GM18873 (cell line): ENCODE measurements around the gene SESN1.
"Not testable (repeated sequence)": the region's sequence is repeated elsewhere in the genome, so short reads cannot be mapped to it uniquely, and the experiment has no call there.

Source experiments
- ATAC-seq: cut with Tn5 transposase; IDR thresholded peaks from one replicate; pipeline ENCODE4 v1.9.1; 2021; ENCODE audit warnings: mild to moderate bottlenecking, moderate library complexity, moderate number of reproducible peaks; ENCODE audit not compliant: unreplicated experiment, low FRiP score

SESN1 gene

GRCh38 chr6:109095036-109095834 is 589 bp upstream of the SESN1 start, which contains the start of gene CEP57L1:
TSS of gene CEP57L1 (plus strand) at chr6:109095507. CDS start at chr6:109145222, 49,715 bp downstream.
- peak; percentile 60 for ATAC-seq

DNA sequence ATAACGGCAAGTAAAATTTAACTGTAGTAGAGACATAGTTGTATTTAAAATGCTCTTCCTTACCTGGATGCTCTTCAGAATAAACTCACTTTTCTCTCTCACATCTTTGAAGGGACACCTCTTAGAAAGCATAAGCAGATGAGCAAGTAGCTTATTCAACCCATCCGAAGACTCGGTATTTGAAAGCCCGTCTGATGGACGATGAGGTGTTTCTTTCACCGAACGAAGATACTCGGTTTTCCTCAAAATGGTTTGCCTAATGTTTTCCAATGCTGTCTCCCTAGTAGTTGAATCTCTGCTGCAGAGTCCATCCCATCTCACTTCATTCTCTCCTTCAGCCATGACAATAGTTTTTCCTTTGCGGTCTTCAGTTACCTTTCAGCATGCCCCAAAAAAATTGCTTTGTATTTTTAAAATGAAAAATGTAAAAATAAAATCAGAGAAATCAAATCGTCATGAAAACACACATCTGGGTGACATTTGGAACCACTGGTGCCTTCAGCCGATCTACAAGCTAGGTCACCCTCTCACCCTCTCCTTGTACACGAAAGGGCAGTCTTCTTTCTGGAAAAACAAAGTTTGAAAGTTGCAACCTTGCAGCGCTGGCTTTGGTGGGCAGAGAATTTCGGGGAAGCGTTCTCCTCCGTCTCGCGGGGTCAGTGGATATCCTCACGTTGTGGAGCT is 772 bp downstream of the SESN1 start:
- ATAC-seq: no peak

DNA sequence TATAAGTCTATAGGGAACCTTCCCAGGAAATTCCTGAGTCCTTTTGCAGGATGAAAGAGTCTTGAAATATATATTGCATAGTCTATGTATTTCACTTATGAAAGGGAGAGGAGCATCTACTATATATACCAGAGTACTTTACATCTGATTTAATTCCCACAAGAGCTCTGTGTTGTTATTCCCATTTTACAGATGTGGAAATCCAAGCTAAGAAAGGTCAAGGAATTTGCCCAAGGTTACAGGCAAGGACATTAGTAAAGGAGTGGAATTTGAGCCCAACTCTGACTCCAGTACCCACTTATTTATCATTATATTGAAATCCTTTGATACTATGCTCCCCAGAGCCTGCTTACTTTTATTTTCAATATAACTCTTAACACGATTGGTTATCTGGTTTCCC is 2.6 kb downstream of the SESN1 start:
- no peak for ATAC-seq

- no peak for ATAC-seq
Measured at GRCh38 chr6:109091314-109092024, 3.2 kb downstream of the SESN1 start.

GRCh38 chr6:109088995-109089394 is 5.7 kb downstream of the SESN1 start:
- ATAC-seq: no peak

GRCh38 chr6:109087661-109088264 is 6.9 kb downstream of the SESN1 start:
- no peak for ATAC-seq

- ATAC-seq: not testable (repeated sequence)
Measured at GRCh38 chr6:109084146-109084545, 10.5 kb downstream of the SESN1 start.

- ATAC-seq: no peak
Measured at GRCh38 chr6:109083657-109084056, 11.0 kb downstream of the SESN1 start.

DNA sequence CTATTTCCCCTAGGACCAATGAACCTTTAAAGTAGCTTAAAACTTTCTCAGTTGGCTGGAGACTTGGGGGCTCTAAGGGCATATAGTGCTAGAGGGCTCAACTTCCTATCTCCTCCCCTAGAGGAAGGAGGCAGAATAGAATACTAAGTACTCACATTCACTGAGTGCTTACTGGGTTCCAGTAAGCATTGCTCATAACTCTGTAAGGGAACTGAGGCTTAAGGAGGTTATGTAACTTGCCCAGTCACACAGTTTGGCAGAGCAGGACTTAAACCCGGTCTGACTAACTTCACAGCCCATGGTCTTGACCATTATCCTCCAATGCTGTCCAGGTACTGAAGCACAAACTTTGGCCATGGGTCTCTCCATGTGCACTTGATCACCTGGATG is 12.5 kb downstream of the SESN1 start:
- no peak for ATAC-seq

DNA sequence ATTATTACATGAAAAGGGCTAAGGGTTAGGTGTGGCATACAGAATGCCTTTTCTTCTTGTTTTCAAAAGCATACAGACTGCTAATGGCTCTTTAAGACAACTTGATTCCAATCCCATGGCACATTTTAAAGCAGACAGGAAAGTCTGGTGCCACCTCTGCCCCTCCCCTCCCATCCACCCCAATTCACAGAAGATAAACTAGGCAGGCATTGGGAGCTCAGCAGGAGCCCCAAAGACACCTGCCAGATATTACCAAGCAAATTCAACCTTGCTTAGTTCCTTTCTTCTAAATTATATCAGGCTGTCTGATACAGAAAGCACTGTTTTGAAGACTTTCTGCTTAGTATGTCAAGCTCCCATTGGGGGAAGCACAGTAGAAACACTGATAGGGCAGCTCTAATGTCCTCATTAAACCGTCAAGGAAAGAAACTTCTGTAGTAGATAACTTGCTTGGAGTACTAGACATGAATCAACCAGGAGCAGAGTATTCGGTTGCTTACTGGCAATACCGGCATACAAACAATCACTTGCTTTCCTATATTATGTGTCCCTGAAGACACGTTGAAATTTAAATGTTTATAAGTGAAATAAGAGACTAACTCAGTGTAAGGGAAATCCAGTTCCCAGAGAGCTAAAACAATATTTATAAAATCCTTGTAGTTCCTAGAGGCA is 13.0 kb downstream of the SESN1 start:
- no peak for ATAC-seq

DNA sequence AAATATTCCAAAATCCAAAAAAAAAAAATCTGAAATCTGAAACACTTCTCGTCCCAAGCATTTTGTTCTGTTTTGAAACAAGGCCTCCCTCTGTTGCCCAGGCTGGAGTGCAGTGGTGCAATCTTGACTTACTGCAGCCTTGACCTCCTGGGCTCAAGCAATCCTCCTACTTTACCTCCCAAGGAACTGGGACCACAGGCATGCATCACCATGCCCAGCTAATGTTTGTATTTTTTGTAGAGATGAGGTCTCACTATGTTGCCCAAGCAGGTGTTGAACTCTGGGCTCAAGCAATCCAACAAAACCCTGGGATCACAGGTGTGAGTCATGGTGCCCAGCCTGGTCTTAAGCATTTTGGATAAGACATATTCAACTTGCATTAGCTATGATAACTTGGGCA is 13.6 kb downstream of the SESN1 start:
- no peak for ATAC-seq

GRCh38 chr6:109079981-109080380 is 14.7 kb downstream of the SESN1 start:
- no peak for ATAC-seq

- no peak for ATAC-seq
Measured at GRCh38 chr6:109076377-109076776, 18.3 kb downstream of the SESN1 start.

DNA sequence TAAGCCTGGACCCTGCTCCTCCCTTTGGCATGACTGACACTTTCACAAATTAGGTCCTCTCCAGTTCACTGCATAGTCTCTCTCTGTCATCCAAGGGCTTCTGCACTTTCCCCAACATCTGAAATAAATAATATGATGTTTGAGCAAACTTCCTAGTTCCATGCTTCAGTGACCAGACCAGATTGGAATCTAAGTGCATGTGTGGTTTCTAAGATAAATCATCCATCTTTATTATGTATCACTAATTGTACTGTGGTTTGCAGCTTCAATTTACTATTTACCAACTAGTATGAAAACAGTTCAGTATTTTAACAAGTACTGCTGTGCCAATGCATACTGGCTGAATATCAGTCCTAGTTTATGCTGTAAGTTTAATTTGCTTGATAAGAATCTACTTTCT is 18.7 kb downstream of the SESN1 start:
- ATAC-seq: no peak

- ATAC-seq: no peak
Measured at GRCh38 chr6:109074133-109074415, 20.6 kb downstream of the SESN1 start.

- ATAC-seq: no peak
Measured at GRCh38 chr6:109073344-109074132, 21.1 kb downstream of the SESN1 start.

DNA sequence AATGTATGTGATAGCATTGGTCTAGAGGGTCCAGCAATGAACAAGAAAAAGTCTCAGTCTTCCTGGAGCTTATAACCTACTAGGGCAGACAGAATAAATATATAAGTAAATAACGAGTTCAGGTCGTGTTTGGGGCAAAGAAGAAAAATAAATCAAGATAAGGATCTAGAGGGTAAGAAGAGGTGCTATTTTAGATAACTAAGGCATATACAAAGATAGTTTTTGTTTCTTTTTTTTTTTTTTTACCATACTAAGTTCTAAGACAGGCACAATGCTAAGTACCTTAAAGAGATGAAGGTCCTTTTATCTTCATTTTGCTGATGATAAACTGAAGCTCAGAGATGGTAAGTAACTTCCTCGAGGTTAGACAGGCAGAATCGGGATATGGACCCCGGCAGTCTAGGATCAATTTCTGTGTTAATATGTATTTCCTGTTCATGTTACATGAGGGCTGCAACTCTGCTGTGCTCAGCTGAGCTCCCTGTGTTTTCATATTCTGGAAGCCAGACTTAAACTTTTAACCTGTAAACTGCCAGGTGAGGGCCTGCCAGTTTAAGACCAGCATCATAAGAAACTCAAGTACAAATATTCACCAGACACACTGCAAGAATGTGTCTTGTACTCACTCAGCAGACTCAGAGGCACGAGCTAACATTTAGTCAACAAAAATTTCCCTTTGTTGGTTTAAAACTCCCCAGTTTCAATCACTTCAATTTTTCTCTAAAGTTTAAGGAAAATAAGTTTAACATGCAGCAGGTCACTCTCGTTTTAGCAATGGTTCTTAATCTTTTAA is 23.3 kb downstream of the SESN1 start:
- no peak for ATAC-seq

DNA sequence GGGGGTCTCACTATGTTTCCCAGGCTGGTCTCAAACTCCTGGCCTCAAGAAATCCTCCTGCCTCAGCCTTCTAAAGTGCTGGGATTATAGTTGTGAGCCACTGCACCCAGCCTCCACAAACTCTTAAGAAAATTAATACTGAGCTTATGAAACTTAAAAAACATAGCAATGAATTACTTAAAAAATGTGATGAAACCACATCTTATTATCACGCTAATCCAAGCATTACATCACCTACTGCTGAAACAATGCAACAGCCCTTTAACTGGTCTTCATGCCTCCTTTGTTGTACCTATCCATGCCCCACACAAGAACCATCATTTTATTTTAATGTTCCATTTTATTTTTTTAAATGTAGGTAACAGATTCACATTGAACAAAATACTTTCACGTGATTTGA is 24.9 kb downstream of the SESN1 start:
- ATAC-seq: no peak

DNA sequence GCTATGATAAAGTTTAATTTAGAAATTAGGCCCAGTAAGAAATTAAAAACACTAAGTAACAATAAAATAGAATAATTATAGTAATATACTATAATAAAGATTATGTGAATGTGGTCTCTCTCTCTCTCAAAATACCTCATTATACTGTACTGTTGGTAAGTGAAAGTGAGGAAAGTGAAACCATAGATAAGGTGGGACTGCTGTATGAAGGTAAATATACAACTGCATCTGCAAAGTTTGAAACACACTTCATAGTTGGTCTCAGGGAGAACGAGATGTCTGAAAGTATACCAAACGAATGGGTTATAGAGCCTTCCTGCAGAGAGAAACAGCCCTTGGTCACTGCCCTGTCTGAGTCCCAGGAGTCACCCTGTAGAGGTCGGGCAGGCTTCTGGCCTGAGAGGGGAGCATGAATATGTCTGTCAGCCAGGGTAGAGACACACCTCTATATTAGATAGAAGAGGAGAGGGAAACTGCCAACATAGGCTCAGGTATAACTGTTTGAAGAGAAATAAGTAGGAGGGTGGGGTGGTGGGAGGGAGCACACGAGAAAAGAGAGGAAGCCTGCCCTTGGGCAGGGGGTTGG is 31.8 kb downstream of the SESN1 start:
- ATAC-seq: no peak
